H1 (cell line): Measurements from ENCODE around the gene SASH3. TPM values are rescaled to one million over a fixed set of nuclear protein-coding genes. Genes with fewer than 3 reads are reported as not detected.
"Not testable (repeated sequence)": the region's sequence is repeated elsewhere in the genome, so short reads cannot be mapped to it uniquely, and the experiment has no call there.

Experiments used
- CTCF ChIA-PET: fragments of 300-600 bp; sonication (Branson Sonifier 250); formaldehyde crosslinking; loops from one replicate; lab custom pipeline; 2021; ENCODE audit not compliant: partially characterized antibody; lab: Charles Lee
- POLR2A ChIA-PET: fragments of 300-600 bp; sonication (Branson Sonifier 250); formaldehyde crosslinking; loops from one replicate; lab custom pipeline; 2021; ENCODE audit warnings: inconsistent platforms; ENCODE audit not compliant: partially characterized antibody; lab: Charles Lee
- DNase-seq, 2 experiments: peaks; one replicate each; pipeline versions ENCODE4 v3.0.0 to v3.0.0-alpha.2; 2010 to 2022; ENCODE audit warnings: low spot score in 2 of 2, low read depth in 1 of 2, mixed read lengths in 1 of 2
- FAIRE-seq: peaks from 2 replicates; lab custom pipeline; 2011; peaks lifted over from hg19 to GRCh38; lab: Jason Lieb, UNC
- H2AFZ ChIP-seq: 2 replicates; pipeline ENCODE4 v1.8.1; 2012; ENCODE audit warnings: low read length, inconsistent platforms
- H2AK5ac ChIP-seq: 2 replicates; pipeline ENCODE4 v1.6.1; 2013; ENCODE audit warnings: low read depth, low read length
- H2BK120ac ChIP-seq: replicated peaks from 2 replicates; pipeline ENCODE3; 2013; ENCODE audit warnings: low read depth, low read length, inconsistent platforms
- H2BK12ac ChIP-seq: 2 replicates; pipeline ENCODE4 v1.6.1; 2013; ENCODE audit warnings: low read depth, low read length
- H2BK15ac ChIP-seq: 2 replicates; pipeline ENCODE4 v1.6.1; 2013; ENCODE audit warnings: low read length
- H2BK20ac ChIP-seq: 2 replicates; pipeline ENCODE4 v1.6.1; 2013; ENCODE audit warnings: low read length
- H2BK5ac ChIP-seq: 2 replicates; pipeline ENCODE4 v1.6.1; 2013; ENCODE audit warnings: low read depth, low read length
- H3K14ac ChIP-seq: 2 replicates; pipeline ENCODE4 v1.6.1; 2013; ENCODE audit warnings: inconsistent platforms; ENCODE audit not compliant: insufficient read length
- H3K18ac ChIP-seq: 2 replicates; pipeline ENCODE4 v1.6.1; 2013; ENCODE audit warnings: low read length; ENCODE audit errors: extremely low read depth
- H3K23ac ChIP-seq: 2 replicates; pipeline ENCODE4 v1.6.1; 2013; ENCODE audit warnings: inconsistent platforms; ENCODE audit not compliant: insufficient read length
- H3K23me2 ChIP-seq: 2 replicates; pipeline ENCODE4 v1.6.1; 2013; ENCODE audit warnings: low read depth, low read length
- H3K27ac ChIP-seq: 2 replicates; pipeline ENCODE4 v1.6.1; 2011; ENCODE audit warnings: low read depth, low read length, inconsistent platforms
- H3K27me3 ChIP-seq, 4 experiments: replicated peaks in 1 of 4; 1 replicate in 1 of 4; 2 replicates in 3 of 4; pipeline versions ENCODE4 v1.6.1 to v1.8.1; 2011 to 2013; ENCODE audit warnings: low read length in 3 of 4, mild to moderate bottlenecking in 3 of 4, inconsistent platforms in 2 of 4, mixed read lengths in 2 of 4, moderate library complexity in 1 of 4; ENCODE audit not compliant: control insufficient read depth in 3 of 4, insufficient read depth in 3 of 4; ENCODE audit errors: extremely low read depth in 1 of 4
- H3K36me3 ChIP-seq, 4 experiments: 2 replicates each; pipeline versions ENCODE4 v1.6.1 to v1.8.1; 2011 to 2013; ENCODE audit warnings: mild to moderate bottlenecking in 4 of 4, low read length in 3 of 4, moderate library complexity in 2 of 4, control low read depth in 1 of 4, inconsistent platforms in 1 of 4; ENCODE audit not compliant: insufficient read depth in 4 of 4, control insufficient read depth in 2 of 4
- H3K4ac ChIP-seq: replicated peaks from 2 replicates; pipeline ENCODE3; 2013; ENCODE audit warnings: low read length, low read depth, mixed read lengths, inconsistent platforms; ENCODE audit not compliant: insufficient read length
- H3K4me1 ChIP-seq, 4 experiments: replicated peaks in 1 of 4; 1 replicate in 1 of 4; 2 replicates in 3 of 4; pipeline versions ENCODE4 v1.6.1 to v1.8.1; 2011 to 2013; ENCODE audit warnings: low read length in 3 of 4, inconsistent platforms in 2 of 4, mixed read lengths in 1 of 4; ENCODE audit not compliant: insufficient read depth in 4 of 4, control insufficient read depth in 3 of 4
- H3K4me2 ChIP-seq, 2 experiments: 2 replicates each; pipeline versions ENCODE4 v1.6.1 to v1.8.1; 2011 to 2013; ENCODE audit warnings: low read depth in 2 of 2, low read length in 2 of 2, control low read depth in 1 of 2, inconsistent platforms in 1 of 2, mild to moderate bottlenecking in 1 of 2; ENCODE audit not compliant: insufficient read depth in 1 of 2
- H3K4me3 ChIP-seq, 4 experiments: fragments of 200-600, 300-600 bp in 1 of 4; sonication (generic), shearing (Covaris generic), sonication (Bioruptor Twin) in 1 of 4; 2 replicates each; pipeline versions ENCODE4 v1.5.1 to v1.8.1; 2011 to 2016; ENCODE audit warnings: low read length in 4 of 4, low read depth in 3 of 4, control low read depth in 2 of 4, inconsistent platforms in 2 of 4, mild to moderate bottlenecking in 2 of 4, mixed read lengths in 1 of 4, moderate library complexity in 1 of 4; ENCODE audit not compliant: insufficient read depth in 2 of 4; ENCODE audit errors: extremely low read depth in 1 of 4
- H3K56ac ChIP-seq: replicated peaks from 2 replicates; pipeline ENCODE3; 2013; ENCODE audit warnings: low read depth, mild to moderate bottlenecking, mixed read lengths, low read length, inconsistent platforms; ENCODE audit not compliant: insufficient read length
- H3K79me1 ChIP-seq: 2 replicates; pipeline ENCODE4 v1.6.1; 2013; ENCODE audit warnings: low read depth, low read length, control low read depth
- H3K79me2 ChIP-seq, 2 experiments: 2 replicates each; pipeline versions ENCODE4 v1.6.1 to v1.8.1; 2012 to 2013; ENCODE audit warnings: low read length in 2 of 2, mild to moderate bottlenecking in 2 of 2, inconsistent platforms in 1 of 2; ENCODE audit not compliant: insufficient read depth in 2 of 2, control insufficient read depth in 1 of 2
- H3K9ac ChIP-seq, 4 experiments: replicated peaks in 1 of 4; 1 replicate in 1 of 4; 2 replicates in 3 of 4; pipeline versions ENCODE4 v1.6.1 to v1.8.1; 2011 to 2013; ENCODE audit warnings: low read depth in 3 of 4, low read length in 3 of 4, control low read depth in 2 of 4, mild to moderate bottlenecking in 2 of 4, moderate library complexity in 2 of 4, inconsistent platforms in 1 of 4; ENCODE audit errors: extremely low read depth in 1 of 4
- H3K9me3 ChIP-seq, 2 experiments: 2 replicates each; pipeline versions ENCODE4 v1.6.1 to v1.8.1; 2012 to 2013; ENCODE audit warnings: mild to moderate bottlenecking in 2 of 2, moderate library complexity in 2 of 2, control low read depth in 1 of 2, inconsistent platforms in 1 of 2, low read depth in 1 of 2, low read length in 1 of 2, mixed read lengths in 1 of 2; ENCODE audit not compliant: insufficient read depth in 2 of 2
- H4K20me1 ChIP-seq, 2 experiments: replicated peaks in 1 of 2; 2 replicates each; pipeline versions ENCODE3 to v1.8.1; 2011 to 2013; ENCODE audit warnings: inconsistent platforms in 2 of 2, low read length in 2 of 2, mild to moderate bottlenecking in 1 of 2; ENCODE audit not compliant: insufficient read depth in 2 of 2, control insufficient read depth in 1 of 2
- H4K5ac ChIP-seq: 2 replicates; pipeline ENCODE4 v1.6.1; 2013; ENCODE audit warnings: low read length, low read depth, mixed read lengths, inconsistent platforms; ENCODE audit not compliant: insufficient read length
- H4K8ac ChIP-seq: 2 replicates; pipeline ENCODE4 v1.8.0; 2013; ENCODE audit warnings: mild to moderate bottlenecking, moderate library complexity, low read length, inconsistent platforms; ENCODE audit not compliant: insufficient read depth; ENCODE audit errors: extremely low read depth
- H4K91ac ChIP-seq: replicated peaks from 2 replicates; pipeline ENCODE3; 2013; ENCODE audit warnings: low read length, mixed read lengths, inconsistent platforms; ENCODE audit not compliant: insufficient read length
- WGBS, 2 experiments: shearing (Covaris generic) in 1 of 2; methylation state at CpG; one replicate each; pipeline versions ENCODE4 v1.1.6 to v1.1.7; 2013 to 2015; ENCODE audit warnings: low lambda C conversion rate in 2 of 2, mixed read lengths in 2 of 2, inconsistent platforms in 1 of 2, low coverage in 1 of 2, missing lambda C conversion rate in 1 of 2; ENCODE audit not compliant: insufficient replicate concordance in 2 of 2, insufficient coverage in 1 of 2, insufficient read length in 1 of 2; ENCODE audit errors: extremely low coverage in 1 of 2, missing lambda C conversion rate in 1 of 2; 5-methylcytosine and 5-hydroxymethylcytosine counted together
- polyA plus RNA-seq, 7 experiments: library from polyadenylated mRNA; depleted of rRNA in 3 of 7; stranded (reverse) in 5 of 7; unstranded in 2 of 7; fragments of >200 nt in 5 of 7; fragments of 200-250 nt in 2 of 7; gene quantifications; 1 replicate in 5 of 7; 2 replicates in 1 of 7; 4 replicates in 1 of 7; pipeline versions ENCODE4 v1.2.1 to v1.2.3, GENCODE V29; 2011 to 2013; ENCODE audit warnings: missing spikeins in 2 of 7, mixed read lengths in 2 of 7
- total RNA-seq: library from RNA; stranded (reverse); fragmentation: NEBNext Ultra II Directional; extraction: Animal tissue kit (Norgen Biotek cat#: 25700); gene quantifications from 2 replicates; pipeline ENCODE4 v1.2.1, GENCODE V29; 2021

SASH3 gene
- total and polyA plus RNA-seq, 2 of the 8 experiments (the other 6 are each of a cell fraction or from before 2014, with no cell fraction given): not detected

DNA sequence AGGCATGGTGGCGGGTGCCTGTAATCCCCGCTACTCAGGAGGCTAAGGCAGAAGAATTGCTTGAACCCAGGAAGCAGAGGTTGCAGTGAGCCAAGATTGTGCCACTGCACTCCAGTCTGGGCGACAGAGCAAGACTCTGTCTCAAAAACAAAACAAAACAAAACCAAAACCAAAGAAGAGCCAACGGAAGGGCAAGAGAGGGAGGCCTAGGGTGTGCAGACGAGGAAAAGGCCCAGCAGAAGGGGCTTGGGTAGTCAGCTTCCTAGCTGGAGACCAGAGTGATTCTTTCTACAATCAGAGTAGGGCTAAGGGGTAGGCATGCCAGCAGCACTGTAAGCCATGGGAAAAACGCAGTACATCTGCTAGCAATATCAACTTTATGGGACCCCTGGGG is 37.0 kb upstream of the SASH3 start:
- DNase-seq, H2BK120ac ChIP-seq, H4K91ac ChIP-seq, POLR2A ChIA-PET, H2BK12ac ChIP-seq, H3K27ac ChIP-seq, H3K23ac ChIP-seq, H3K4ac ChIP-seq, H2BK15ac ChIP-seq, H4K8ac ChIP-seq, H3K23me2 ChIP-seq, H2BK5ac ChIP-seq, H2BK20ac ChIP-seq, H2AK5ac ChIP-seq, H4K20me1 ChIP-seq, FAIRE-seq, H3K56ac ChIP-seq, H3K14ac ChIP-seq, H3K4me3 ChIP-seq, H3K9me3 ChIP-seq, H3K4me2 ChIP-seq, H3K18ac ChIP-seq, H2AFZ ChIP-seq, H3K79me1 ChIP-seq, H3K27me3 ChIP-seq, H3K36me3 ChIP-seq, H3K79me2 ChIP-seq, H4K5ac ChIP-seq, H3K9ac ChIP-seq: not testable (repeated sequence)
- H3K4me1 ChIP-seq: peaks cover 0 to 12% (median 4%) of the 10 kb centered on the region in 4 experiments; a peak in 4 of 7 replicates
- CTCF ChIA-PET: interaction anchor here (1.0 to 3.4 kb wide), 3 partner anchors 11 to 111 kb away, joined by 3 to 13 read pairs (median 3); no protein-coding TSS in a partner anchor
- WGBS, 2 experiments: 83% methylated on average over 4 of the region's 6 CpGs; no CpG with 5 or more reads in 1 of the 2 experiments
